C4-2B (cell line): ENCODE results near the gene CCDC144A.
"Not testable (repeated sequence)": the region's sequence is repeated elsewhere in the genome, so short reads cannot be mapped to it uniquely, and the experiment has no call there.

Experiments used
- H3K27ac ChIP-seq: fragments of 450-650 bp; 2 replicates; pipeline ENCODE4 v1.5.1; 2017
- CTCF ChIP-seq: fragments of 450-650 bp; conservative IDR thresholded peaks from 2 replicates; pipeline ENCODE4 v1.5.1; 2017; ENCODE audit warnings: mild to moderate bottlenecking

The CCDC144A gene

GRCh38 chr17:16751224-16751923, 61.3 kb downstream of the CCDC144A start:
- H3K27ac ChIP-seq = not testable (repeated sequence)
- peak; percentile 60 for TF ChIP-seq CTCF

- not testable (repeated sequence) for H3K27ac ChIP-seq
Observed at GRCh38 chr17:16751924-16752287, 61.9 kb downstream of the CCDC144A start.

GRCh38 chr17:16757520-16757919, 67.5 kb downstream of the CCDC144A start:
- not testable (repeated sequence) for H3K27ac ChIP-seq

GRCh38 chr17:16758177-16758576, 68.1 kb downstream of the CCDC144A start:
- not testable (repeated sequence) for H3K27ac ChIP-seq

- H3K27ac ChIP-seq = not testable (repeated sequence)
Observed at GRCh38 chr17:16768290-16769175, 78.5 kb downstream of the CCDC144A start.

GRCh38 chr17:16772394-16773145, 82.5 kb downstream of the CCDC144A start:
- H3K27ac ChIP-seq = not testable (repeated sequence)

GRCh38 chr17:16773146-16773522, 83.1 kb downstream of the CCDC144A start:
- H3K27ac ChIP-seq = not testable (repeated sequence)

GRCh38 chr17:16787851-16788250, 97.8 kb downstream of the CCDC144A start:
- H3K27ac ChIP-seq = not testable (repeated sequence)

- not testable (repeated sequence) for H3K27ac ChIP-seq
Observed at GRCh38 chr17:16788889-16789536, 99.0 kb downstream of the CCDC144A start.

GRCh38 chr17:16789622-16790021, 99.6 kb downstream of the CCDC144A start:
- not testable (repeated sequence) for H3K27ac ChIP-seq

GRCh38 chr17:16790313-16790871, 100.4 kb downstream of the CCDC144A start:
- H3K27ac ChIP-seq = not testable (repeated sequence)

- not testable (repeated sequence) for H3K27ac ChIP-seq
Observed at GRCh38 chr17:16794215-16794614, 104.2 kb downstream of the CCDC144A start.

GRCh38 chr17:16795894-16796293, 105.9 kb downstream of the CCDC144A start:
- not testable (repeated sequence) for H3K27ac ChIP-seq

GRCh38 chr17:16804851-16805250, 114.8 kb downstream of the CCDC144A start:
- H3K27ac ChIP-seq = not testable (repeated sequence)

GRCh38 chr17:16806599-16806998, 116.6 kb downstream of the CCDC144A start:
- H3K27ac ChIP-seq = not testable (repeated sequence)

- not testable (repeated sequence) for H3K27ac ChIP-seq
Observed at GRCh38 chr17:16807620-16808019, 117.6 kb downstream of the CCDC144A start.

- not testable (repeated sequence) for H3K27ac ChIP-seq
Observed at GRCh38 chr17:16810236-16810635, 120.2 kb downstream of the CCDC144A start.

GRCh38 chr17:16812126-16812525, 122.1 kb downstream of the CCDC144A start:
- not testable (repeated sequence) for H3K27ac ChIP-seq
